Pons (tissue), 1 donor: ENCODE measurements around the gene RAB7B.

Experiments used
- DNase-seq: peaks from one replicate; pipeline ENCODE4 v3.0.0-alpha.2; 2016; ENCODE audit warnings: low spot score

The RAB7B gene

DNA sequence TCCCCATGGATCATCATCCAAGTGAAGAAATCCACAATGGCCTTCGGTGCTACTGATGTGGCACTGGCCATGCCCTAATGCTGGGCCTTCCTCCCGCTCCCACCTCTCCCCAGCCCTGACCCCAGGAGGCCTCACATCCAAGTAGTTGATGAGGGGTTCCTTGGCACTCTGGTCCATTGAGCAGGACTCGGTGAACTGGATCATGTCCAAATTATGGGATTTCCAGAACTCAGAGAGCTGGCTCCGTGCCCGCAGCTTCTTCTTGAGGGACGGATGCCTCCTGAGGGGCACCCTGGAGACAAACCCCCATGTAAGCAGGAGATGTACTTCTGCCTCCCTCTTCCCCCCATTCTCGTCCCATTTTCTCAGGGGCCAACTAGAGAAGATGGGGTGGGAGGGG is 19.6 kb upstream of the RAB7B start:
- no peak for DNase-seq

GRCh38 chr1:206021626-206022365 is 18.6 kb upstream of the RAB7B start:
- no peak for DNase-seq

DNA sequence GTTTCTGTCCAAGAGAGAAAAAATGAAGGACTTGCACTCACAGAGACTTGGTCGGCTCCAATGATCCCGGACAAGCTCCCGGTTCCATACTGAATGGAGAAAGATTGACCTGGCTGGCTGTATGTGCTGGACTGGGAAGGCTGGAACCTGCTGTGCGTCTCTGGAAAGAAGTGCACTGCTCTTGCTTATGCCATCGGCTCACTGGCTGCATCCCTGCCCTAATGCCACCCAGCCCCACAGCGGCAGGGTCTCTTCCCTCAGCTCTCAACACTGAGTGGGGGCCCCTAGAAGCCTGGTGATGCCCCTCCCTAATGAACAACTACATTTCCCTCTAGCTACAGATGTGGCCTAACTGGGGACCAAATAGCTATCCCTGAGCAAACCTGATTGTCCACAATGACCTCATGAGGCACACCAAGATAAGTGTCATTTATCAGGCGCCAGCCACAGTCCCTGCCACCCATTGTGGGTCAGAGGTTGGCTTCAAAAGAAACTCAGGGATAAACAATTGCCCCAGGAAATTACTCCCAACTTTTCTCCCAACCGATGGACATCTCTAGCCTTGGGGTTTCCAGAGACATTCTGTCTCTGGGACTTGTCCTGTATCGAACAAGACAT is 17.9 kb upstream of the RAB7B start:
- no peak for DNase-seq

DNA sequence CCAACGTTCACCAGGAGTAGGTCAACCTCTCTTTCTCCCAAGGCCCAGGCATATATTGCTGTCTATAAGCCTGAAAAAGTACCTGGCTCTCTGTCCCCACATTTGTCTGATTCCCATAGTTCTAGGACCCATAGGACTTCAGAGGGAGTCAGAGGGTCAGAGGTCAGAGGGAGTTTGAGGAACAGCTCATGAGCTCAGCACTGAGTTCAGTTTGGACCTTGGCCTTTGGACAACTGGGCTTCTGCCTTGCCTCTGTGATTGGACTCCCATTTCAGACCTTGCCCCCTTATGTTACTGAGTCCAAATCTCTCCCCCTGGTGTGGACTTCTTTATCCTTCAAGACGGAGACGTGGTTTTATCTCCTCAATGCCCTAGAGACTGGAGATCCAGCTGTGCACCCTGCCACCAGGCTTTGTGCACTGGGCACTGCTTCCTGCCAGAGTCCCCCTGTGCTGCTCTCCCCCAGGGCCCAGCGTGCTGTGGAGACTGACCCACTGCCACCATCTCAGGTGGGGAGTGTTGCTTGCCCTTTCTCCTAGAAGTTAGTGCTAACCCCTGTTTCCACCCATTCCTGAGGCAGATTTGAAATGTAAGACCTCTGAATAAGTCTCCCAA is 17.3 kb upstream of the RAB7B start:
- no peak for DNase-seq

- no peak for DNase-seq
These were observed 11.9 kb upstream of the RAB7B start for GRCh38 chr1:206015071-206015470.

GRCh38 chr1:206014601-206015000 is 11.4 kb upstream of the RAB7B start:
- DNase-seq, result no peak

- DNase-seq, result no peak
These were observed 10.0 kb upstream of the RAB7B start for GRCh38 chr1:206013026-206013795.

GRCh38 chr1:206012086-206012859 is 9.1 kb upstream of the RAB7B start:
- peak; percentile 86 for DNase-seq

GRCh38 chr1:206011057-206011456 is 7.9 kb upstream of the RAB7B start:
- no peak for DNase-seq

- DNase-seq, result no peak
These were observed 6.9 kb upstream of the RAB7B start for GRCh38 chr1:206010060-206010459.

DNA sequence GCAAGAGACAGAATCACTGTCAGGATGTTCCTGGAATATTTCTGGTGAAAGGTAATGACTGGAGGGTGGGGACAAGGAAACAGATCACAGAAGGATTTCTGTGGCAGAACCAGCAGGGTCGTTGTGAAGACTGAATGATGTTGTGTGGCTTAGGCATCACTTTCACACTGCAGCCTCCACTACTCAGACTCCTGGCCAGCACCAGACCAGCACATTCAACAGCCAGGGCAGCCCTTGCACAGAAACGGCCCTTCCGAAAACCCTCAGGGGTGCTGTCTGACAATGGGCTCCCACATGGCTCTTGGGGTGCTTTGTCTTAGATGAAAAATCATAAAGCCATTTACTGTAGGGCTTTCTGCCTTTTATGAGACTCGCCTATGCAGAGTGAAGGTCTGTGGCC is 3.8 kb upstream of the RAB7B start:
- no peak for DNase-seq

DNA sequence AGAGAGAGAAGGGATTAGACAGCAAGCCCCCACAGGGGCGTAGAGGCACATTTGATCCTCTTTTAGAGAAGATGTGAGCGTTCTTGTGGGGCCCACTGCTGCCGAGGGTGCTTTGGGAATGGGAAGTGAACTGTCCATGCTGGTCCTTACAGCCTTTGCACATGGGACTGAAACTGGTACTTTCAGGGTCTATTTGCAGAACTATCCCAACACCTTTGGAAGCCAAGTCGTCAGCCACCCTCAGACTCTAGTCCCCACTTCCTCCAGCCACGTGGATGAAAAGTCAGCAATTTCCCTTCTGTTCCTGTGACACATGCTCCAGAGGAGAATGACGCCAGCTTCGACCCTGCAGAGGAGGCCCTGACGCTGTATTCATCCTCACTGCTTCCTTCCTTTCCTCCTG is 2.6 kb upstream of the RAB7B start:
- DNase-seq, result no peak

DNA sequence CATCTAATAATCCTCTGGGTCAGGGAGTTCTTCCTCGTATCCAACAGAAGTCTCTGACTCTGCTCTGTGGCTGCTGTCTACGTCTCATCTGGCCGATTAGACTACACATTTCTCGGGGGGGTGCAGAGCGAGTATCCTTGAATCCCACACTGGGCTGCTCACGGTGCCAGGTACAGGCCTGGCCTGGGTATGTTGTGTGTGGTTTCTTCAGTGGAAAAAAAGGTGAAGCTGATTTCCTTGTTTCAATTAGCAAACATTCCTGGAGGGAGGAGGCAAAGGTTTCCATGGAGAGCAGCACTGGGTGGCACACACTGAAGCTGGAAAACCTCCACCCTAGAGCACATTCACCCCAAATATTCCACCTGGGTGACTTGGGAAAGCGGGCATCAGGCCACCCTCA is 2.0 kb upstream of the RAB7B start:
- no peak for DNase-seq

- no peak for DNase-seq
These were observed 1.6 kb upstream of the RAB7B start for GRCh38 chr1:206004826-206005225.

- no peak for DNase-seq
These were observed 932 bp upstream of the RAB7B start for GRCh38 chr1:206003854-206004800.

- DNase-seq, result no peak
These were observed 1.0 kb downstream of the RAB7B start for GRCh38 chr1:206002160-206002559.

GRCh38 chr1:206001476-206001888 is 1.7 kb downstream of the RAB7B start:
- DNase-seq, result peak; percentile 49

GRCh38 chr1:206000641-206001339 is 2.4 kb downstream of the RAB7B start:
- DNase-seq, result no peak

DNA sequence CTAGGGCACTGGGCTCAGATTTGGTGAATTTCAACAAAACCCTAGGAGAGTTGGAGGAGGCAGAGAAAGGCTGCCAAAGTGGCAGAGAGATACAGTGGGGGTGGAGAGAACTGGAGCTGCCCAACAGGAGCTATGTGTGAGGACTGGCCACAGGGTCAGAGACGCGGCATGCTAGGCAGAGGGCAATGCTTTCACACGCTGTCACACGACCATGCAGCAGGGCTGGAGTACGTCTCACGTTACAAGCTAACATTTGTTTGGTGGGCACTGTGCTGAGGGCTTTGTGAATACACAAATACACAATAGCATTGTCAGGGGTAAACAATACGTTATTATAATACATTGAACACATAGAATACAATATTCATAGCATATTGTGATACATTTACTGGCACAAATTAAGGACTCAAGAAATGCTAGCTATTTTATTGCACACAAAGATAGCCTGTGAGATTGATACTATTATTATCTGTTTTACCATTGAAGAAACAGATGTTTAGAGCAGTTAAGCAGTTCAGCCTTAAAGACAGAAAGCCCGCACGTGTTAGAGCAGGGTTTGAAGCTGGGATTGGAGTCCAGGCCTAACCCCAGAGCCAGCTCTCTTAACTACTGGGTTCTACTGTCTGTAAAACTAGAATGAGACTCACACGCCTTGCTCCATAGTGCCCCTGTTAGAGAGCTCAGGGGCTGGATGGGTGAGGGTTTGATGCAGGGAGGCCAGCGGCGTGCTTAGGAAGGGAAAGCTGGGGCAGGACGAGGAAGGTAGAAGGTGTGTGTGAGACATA is 4.5 kb downstream of the RAB7B start:
- peak; percentile 90 for DNase-seq
